Measurements from ENCODE around the gene KRT5.

The KRT5 gene

DNA sequence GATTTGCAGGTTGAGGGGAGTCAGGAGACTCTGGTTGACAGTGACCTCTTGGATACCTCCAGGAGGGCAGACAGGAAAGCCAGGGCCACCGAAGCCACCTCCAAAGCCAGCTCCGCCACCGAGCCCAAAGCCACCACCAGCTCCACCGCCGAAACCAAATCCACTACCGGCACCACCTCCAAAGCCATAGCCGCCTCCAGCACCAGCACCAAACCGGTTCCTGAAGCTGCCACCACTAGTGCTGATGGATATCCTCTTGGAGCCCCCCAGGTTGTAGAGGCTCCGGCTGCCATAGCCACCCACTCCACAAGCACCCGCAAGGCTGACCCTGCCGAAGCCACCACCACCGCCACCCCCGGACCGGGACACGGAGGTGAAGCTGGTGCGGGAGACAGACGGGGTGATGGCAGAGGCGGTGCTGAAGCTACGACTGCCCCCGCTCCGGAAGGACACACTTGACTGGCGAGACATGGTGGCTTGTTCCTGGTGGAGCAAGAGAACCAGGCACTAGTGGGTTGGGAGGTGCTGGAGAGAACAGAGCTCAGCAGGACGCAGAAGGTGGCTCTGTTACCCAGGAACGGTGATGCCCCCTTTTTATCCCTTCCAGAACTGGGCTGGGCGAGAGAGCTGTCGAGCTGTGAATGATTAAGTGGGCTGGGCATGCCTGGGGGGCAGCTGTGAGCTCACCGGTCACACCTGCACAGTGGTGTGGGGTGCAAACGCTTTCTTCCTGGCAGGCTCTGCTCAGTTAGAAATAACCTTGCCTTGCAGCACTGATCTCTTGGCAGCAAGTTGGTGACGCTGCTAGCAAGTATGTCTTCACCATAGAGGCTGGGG, at the start of gene KRT5:
Gene KRT5 (minus strand): TSS at position 569 of the 837 bp plus-strand sequence. CDS start 98 bp downstream, at position 471.
- DNase-seq: no peak

DNA sequence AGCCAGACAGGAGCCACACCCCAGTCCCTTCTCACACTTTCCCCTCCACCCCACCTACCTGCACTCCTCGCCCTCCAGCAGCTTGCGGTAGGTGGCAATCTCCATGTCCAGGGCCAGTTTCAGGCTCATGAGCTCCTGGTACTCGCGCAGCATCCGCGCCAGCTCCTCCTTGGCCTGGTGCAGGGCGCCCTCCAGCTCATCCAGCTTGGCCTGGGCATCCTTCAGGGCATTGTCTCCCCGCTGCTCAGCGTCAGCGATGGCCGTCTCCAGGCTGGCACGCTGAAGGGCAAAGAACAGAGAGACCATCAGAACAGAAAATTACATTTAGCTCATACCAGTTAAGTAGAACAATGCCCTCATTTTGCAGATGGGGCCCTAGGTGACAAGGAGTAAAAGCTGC, 47.9 kb upstream of the KRT5 start:
- DNase-seq: peak; percentile 18

DNA sequence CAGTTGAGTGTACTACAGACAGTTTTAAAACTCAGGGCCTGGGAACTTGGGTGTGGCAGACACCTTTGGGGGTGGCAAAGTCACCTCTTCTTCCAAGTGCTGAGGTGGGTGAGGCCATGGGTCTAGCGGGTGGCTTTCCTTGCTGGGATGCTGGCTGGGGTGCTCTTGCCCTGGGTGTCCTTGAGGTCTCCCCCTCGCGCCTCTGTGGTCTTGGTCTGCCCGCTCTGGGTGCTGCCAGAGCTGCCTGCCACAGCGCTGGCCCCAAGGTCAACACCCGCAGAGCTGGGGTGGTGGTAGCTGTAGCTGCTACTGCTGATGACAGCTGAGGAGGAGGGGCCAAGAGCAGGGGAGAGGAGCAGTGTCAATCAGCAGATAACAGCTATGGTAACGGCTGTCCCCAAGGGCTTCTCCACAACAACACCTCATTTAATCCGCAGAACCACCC, 46.7 kb upstream of the KRT5 start:
- DNase-seq: no peak

- no peak for DNase-seq
These were observed 44.4 kb upstream of the KRT5 start for GRCh38 chr12:52564582-52564981.

- DNase-seq: no peak
These were observed 41.8 kb upstream of the KRT5 start for GRCh38 chr12:52561880-52562449.

GRCh38 chr12:52559979-52560378, 39.8 kb upstream of the KRT5 start:
- no peak for DNase-seq

- DNase-seq: no peak
These were observed 38.7 kb upstream of the KRT5 start for GRCh38 chr12:52558781-52559445.

- DNase-seq: no peak
These were observed 37.3 kb upstream of the KRT5 start for GRCh38 chr12:52557476-52557875.

DNA sequence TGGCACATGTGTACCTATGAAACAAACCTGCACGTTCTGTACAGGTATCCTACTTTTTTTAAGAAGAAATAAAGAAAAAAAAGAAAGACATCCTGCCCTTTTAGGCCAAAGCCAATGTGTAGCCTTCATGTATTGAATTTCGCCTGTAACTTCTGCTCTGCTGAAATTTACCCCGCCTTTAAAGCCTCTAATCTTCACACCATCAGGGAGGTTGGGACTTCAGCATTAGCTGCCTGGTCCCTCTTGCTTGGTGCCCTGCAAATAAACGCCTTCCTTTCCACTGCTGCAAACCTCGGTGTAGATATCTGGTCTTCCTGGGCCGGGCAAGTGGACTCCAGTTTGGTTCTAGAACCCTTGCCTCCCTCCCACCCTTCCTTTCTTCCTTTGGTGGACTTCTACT, 35.4 kb upstream of the KRT5 start:
- DNase-seq: no peak

GRCh38 chr12:52552681-52553195, 32.5 kb upstream of the KRT5 start, which contains the start of gene KRT71:
Gene KRT71, minus strand, starts transcription at chr12:52553145. Its CDS starts 68 bp downstream, at chr12:52553077.
- DNase-seq: no peak

GRCh38 chr12:52552055-52552454, 31.9 kb upstream of the KRT5 start:
- DNase-seq: peak; percentile 13

DNA sequence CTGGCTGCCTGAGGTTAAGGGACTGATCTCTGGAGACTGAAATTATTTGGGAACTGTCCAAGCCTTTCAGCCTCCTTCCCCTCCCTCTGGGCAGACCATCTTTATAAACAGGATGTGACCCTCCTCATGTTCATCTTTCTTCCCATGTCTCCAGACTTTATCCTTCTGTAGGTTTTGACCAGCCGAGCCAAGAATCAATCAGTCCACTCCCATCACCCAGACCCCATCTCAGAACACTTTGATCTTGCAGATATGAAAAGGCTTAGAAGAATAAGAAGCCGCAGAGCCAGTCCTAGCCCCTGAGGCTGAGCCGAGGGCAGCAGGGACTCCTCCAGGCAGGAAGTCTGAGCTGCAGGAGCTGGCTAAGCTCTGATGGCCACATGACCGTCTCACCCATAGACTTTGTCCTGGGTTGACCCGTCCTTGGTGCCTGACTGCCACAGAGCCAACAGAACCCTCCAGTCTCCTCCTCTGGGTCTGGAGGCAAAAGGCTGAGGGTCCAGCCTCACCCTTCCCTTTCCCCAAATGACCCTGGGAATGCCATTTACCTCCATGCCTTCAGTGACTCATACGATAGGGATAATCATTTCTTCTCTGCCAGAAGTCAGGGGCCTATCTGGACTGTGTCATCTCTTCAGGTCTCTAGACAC, 31.1 kb upstream of the KRT5 start:
- no peak for DNase-seq

GRCh38 chr12:52546126-52546525, 25.9 kb upstream of the KRT5 start:
- DNase-seq: no peak

DNA sequence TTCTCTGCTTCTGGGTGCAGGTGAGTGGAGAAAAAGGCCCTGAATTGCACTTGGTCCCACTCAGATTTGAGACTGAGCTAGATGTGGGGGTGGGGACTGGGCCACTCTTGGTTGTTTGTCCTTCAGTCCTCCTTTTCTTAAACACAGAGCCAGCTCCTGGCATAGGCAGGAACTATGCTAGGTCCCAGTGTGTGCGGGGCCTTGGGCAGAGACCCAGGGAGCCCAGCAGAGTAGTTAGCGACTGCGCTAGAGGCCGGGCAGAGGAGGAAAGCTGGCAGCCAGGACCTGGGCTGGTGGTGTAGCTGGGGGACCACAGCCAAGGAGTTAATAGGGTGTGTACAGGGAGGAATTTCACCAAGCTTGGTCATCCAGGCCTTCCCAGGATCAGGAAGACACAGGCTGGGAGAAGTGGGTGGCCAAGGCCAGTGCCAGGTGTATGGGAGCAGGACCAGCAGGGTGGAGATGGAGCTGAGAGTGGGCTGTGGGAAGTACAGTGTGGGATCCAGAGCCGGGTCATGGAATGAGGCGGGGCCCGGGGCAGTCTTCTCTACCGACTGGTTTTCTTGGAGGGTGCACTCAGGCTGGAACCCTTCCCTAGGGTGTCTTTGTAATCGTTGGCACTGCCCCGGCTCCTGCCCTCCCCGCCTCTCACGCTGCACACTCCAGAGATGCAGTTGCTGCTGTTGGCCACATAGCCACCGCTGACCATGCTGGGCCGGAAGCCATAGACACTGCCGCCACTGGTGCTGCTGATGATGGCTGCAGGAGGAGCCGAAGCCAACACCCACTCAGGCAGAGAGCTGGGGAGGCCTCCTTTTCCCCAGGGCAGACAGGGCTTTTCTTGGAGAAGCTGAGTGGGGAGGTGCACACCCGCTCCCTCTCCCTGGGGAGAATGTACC, 24.0 kb upstream of the KRT5 start:
- peak; percentile 23 for DNase-seq

DNA sequence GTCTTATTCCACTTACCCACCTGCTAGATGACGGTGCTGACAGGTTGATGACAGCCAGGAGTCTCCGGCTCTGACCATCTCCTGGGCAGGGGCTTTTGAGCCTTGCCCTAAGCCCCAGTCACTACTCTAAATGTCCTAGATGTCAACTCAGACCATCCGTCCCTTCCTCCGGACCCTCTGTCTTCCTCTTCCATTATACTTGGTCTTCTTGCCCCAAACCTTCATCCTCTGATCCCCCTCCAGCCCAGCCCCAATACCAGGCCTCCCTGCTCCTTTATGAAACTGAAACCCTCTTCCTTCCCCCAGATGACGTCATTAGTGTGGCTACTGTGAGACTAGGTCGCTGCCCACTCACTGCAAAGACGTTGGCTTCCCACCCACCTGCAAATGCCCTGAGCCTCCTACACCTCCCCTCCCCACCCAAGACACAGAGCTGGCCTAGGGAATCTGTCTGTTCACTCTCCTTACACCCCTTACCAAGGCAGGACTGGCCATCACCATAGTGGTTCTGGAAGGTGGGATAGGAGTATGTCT, 22.7 kb upstream of the KRT5 start:
- no peak for DNase-seq

- DNase-seq: no peak
These were observed 22.0 kb upstream of the KRT5 start for GRCh38 chr12:52542157-52542556.

DNA sequence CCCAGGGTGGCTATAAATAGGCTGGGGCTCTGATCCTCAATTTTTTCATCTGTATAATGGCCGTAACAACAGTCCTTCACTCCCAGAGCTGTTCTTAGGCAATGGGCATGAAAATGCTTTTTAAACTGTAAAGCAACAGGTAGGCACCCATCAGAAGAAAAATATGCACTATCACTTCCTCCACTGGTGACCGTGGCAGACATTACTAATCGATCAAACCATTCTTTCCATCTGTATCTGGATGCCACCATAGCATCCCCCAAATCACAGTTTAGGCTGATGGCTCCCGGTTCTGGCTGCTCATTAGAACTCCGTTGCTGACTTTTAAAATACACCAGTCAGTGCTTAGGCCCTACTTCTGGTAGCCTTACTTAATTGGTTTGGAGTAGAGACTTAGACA, 21.5 kb upstream of the KRT5 start:
- DNase-seq: no peak

GRCh38 chr12:52540531-52540930, 20.3 kb upstream of the KRT5 start:
- no peak for DNase-seq

- no peak for DNase-seq
These were observed 19.6 kb upstream of the KRT5 start for GRCh38 chr12:52539821-52540173.

DNA sequence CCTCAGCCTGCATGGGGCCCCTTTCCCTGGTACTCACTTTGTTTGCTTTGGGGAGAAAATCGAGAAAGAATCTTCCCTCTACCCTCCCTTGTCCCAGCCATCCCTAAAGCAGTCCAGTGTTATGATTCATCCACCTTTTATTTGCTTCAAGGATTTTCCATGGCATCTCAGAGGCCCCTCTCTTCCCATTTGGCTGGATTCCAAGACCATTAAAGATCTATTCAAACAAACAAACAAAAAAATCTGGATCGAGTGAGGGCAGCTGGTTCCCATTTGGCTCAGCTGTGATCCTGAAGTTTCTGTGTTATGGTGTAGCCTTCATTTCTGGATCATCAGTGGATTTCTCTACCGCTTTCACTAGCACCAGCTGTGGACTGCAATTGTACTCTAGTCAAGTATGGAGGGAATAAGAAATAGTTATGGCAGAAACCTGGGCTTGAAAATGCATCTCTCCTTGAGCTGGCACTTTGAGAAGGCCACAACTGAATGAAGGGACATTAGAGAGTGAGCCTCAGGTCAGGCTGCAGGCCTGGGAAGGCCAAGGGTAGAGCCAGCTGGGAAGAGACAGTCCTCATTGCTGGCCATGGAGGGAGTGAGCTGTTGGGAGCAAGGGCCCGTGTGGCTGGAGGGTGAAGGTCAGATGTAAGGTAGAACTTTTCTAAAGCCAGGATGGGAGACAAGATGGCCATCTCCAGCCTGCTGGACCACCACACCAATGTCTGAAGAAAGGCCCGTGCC, 19.1 kb upstream of the KRT5 start:
- DNase-seq: no peak

- no peak for DNase-seq
These were observed 16.9 kb upstream of the KRT5 start for GRCh38 chr12:52537101-52537500.
